GM21619 (cell line): ENCODE results near the gene COG2.
"Not testable (repeated sequence)": the region's sequence is repeated elsewhere in the genome, so short reads cannot be mapped to it uniquely, and the experiment has no call there.

Experiments
- ATAC-seq: cut with Tn5 transposase; IDR thresholded peaks from one replicate; pipeline ENCODE4 v1.9.1; 2021; ENCODE audit not compliant: unreplicated experiment

Gene COG2

DNA sequence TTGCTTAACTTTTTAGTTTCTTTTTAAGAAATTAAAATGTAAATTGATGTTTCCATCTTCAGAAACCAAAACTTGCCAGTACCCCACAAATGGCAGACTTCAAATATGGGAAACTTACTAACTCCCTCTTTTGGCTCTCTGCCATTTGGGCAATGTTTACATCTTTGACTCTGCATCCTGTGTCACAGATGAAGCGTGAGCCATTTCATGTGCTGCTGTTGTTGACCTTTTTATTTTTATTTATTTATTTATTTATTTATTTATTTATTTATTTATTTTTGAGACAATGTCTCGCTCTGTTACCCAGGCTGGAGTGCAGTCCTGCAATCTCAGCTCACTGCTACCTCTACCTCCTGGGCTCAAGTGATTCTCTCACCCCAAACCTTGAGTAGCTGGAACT is 16.0 kb upstream of the COG2 start:
- no peak for ATAC-seq

DNA sequence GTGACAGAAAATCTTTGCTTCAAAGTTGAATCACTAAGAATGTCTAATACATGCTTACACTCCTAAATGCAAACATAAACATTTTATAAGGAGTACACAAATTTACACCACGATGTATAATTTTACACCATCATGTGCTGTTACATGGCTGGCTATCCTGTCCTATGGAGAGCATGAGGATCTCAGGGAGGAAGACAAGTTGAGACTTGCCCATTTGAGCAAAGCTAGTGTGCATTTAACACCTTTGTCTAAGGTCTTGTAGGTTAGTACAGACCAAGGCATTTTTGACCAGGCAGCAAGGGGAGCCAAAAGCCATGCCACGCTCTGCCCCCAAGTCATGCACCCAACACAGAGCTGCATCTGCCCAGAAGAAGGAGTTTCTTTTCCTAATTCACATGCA is 14.5 kb upstream of the COG2 start:
- ATAC-seq, result no peak

DNA sequence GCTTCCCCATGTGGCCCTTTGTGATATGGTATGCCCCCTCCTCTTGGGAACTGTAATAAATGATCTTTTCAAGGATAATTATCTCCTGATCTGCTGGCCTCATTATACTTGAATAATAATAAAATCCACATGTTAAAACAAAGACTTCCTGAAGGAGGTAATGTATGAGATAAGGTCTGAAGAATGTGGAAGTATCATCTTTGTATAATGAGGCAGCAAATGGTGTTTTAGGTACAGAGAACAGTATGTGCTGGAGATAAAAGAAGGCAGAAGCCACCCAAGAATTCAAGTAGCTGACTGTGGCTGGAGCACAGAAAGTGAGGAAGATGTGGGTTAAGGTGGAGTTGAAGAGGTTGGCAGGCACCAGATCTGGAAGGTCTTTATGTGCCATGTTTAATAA is 12.8 kb upstream of the COG2 start:
- no peak for ATAC-seq

DNA sequence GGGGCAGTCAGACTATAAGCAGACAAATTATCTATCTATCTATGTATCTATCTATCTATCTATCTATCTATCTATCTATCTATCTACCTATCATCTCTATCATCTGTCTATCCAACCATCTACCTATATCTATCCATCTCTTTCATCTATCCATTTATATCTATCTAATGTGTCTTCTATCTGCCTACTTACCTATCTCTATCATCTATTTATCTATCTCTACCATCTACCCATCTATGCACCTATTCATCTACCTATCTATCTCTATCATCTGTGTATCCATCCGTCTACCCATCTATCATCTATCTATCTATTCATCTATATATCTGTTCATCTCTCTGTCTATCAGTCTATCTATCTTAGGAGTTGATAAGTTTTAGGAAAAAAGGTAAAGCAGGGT is 10.8 kb upstream of the COG2 start:
- ATAC-seq, result no peak

DNA sequence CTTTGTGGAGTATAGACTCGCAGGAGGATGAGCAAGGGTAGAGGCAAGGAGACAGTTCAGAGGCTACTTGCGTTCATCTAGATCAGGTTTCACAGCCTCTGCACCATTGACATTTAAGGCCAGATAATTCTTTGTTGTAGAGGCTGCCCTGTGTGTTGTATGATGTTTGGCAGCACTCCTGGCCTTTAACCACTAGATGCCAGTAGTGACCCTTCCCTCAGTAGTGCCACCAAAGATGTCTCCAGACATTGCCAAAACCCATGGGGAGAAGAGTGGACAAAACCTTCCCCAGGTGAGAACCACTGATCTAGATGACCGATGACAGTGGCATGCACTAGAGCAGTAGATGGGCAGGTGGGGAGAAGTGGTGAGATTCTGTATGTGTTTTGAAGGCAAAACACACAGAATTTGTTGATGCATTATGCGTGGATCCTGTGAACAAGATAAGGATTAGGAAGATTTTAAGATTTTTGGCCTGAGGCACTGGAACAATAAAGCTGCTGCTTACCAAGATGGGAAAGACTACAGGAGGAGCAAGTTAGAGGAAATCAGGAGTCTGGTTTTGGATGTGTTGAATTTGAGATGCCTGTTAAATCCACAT is 9.9 kb upstream of the COG2 start:
- no peak for ATAC-seq

DNA sequence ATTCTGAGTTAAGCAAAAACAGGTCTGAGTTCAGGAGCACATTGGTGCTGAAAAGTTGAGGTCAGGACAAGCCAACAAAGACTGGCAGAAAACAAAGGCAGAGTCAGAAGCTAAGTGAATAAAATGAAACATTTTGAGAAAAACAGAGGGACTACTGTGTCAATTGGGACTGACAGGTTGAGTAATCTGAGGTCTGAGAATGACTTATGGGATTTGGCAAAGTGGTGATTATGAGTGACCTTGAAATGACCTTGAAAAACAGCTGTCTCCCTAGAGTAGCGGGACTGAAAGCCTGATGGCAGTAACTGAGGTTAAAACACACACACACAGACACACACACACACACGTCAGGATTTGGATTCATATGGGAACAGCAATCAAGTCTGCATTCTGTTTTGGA is 8.8 kb upstream of the COG2 start:
- no peak for ATAC-seq

DNA sequence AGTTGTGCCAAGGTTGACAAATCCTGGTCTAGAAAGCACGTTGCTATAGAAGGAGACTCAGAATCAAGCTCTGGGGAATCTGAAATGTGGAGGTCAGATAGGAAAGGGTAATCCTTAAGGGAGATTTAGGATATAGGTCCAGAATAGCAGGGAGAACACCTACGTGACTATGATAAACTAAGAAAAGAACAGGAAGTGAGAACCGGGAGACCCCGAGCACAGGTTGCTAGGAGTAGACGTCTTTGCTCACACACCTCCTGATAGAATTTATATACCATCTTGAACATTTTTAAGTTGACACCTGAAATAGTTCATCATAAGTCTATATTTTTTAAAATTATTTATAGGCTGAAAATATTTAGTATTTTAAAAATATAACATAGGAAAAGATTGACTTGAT is 7.9 kb upstream of the COG2 start:
- ATAC-seq, result no peak

DNA sequence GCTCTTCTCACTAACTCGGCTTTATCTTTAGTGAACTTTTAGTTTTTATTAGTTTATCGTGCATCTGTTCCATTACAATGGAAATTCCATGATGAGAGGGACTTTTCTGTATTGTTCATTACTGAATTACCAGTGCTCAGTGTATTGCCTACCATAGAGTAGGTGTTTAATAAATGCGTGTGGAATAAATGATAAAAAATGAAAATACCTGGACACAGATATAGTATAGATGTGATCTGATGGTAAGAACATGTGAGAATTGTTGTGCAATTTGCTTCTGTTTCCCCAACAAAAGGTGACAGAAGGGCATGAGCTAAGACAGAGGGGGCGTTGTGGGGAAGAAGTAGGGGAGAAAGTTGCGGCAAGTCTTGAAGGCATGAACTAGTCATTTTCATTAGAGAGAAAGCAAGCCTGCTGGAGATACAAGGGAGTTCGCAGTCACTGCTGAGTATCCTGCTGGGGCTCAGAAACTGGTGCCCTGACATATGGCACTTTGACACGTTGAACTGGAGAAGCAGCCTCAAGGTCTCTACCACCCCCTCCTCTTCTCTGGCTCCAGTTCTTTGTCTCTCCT is 5.6 kb upstream of the COG2 start:
- no peak for ATAC-seq

DNA sequence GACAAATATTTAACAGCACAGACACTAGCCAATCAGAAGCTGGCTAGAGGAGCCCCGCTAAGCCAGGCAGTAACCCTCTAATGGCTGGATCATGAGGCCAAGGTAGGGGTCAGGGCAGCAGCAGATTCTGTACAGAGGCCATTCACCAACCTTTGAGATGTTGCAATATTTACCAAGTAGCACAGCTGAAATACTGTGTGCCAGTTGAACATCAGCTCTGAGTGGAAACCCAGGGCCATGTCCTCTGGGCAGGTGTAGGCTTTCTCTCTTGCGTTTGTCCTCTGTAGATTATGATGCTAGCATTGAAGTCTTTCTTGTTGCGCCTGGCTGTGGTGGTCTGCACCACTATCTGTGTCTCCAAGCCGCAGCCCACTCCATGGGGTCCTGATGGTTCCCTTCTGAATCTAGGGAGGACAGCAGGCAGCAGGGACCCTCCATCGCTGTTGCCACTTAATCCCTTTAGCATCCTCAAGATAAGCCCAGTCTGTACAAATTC is 2.5 kb upstream of the COG2 start:
- ATAC-seq, result no peak

DNA sequence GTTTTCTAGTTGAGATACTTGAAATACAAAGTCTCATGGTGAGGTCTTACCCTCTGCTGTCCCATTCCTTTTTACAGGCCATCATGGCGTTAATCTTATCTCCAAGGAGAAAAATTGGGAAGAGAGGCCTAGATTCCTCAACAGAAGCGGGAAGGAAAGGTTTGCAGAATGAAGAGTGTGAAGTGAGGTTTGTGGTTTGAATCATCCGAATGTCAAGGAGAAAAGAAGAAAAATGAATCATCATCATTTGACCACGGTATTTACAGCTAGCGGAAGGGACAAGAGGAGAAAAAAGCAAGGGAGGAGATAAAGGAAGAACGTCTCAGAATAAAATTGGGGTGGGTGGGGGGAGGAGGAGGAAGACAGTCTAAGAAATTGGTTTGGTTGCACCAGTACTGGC is 935 bp upstream of the COG2 start:
- ATAC-seq, result no peak

DNA sequence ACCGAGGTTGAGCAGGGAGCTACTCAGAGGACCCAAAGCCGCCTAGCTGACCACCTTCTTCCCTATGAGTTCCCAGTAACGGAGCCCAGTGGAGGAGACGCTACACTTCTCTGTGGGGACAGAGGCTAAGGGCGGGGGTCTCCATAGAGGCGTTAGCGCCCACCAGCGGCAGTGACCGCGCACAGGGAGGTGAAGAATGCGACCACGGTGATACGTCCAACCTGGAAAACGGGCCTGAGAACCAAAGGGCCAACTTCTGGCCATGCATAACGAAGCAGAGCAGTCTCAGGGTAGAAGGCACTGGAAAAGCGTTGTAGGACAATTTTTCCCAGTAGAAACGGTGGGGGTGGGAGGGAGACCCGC is 400 bp upstream of the COG2 start:
- peak; percentile 17 for ATAC-seq

DNA sequence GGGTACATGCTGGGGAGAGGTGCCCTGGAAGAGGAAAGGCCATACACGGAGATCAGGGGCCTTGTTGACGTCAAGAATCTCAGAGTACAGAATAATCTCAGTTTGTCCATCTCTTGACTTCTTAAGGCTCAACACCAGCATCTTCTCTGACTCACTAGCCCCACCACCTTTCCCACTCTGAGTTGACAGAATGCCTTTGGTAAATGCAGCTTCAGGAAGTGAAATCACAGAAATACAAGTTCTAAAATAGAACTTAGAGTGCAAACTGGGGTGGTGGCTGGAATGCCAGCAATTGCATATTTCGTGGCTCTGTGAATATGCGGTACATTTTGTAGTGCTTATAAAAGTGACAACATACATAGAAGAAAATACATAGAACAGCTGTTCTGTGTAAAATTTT is 1.6 kb downstream of the COG2 start:
- no peak for ATAC-seq

DNA sequence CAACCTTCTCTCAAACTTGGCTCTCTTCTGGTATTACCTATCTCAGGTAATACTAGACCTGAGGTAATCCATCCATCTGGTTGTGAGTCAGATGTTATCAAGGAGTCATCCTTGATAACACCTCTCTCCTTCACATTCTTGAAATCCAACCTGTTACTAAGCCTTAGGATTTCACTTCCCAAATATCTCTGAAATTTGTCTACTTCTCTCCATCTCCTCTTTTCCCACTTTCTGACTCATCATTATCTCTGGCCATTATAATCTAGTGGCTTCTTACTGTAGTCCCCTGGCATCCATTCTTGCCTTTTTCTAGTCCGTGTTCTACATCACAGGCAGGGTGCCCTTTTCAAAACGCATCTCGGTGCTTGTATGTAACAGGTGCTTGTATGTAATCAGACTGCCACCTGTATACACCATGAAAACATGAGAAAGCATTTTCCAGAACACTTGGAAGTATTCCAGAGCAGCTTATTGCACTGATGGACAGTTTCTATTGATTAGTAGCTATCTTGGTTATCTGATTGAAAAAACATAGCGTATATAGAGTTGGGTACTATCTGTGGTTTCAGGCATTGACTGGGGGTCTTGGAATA is 4.5 kb downstream of the COG2 start:
- ATAC-seq, result no peak

DNA sequence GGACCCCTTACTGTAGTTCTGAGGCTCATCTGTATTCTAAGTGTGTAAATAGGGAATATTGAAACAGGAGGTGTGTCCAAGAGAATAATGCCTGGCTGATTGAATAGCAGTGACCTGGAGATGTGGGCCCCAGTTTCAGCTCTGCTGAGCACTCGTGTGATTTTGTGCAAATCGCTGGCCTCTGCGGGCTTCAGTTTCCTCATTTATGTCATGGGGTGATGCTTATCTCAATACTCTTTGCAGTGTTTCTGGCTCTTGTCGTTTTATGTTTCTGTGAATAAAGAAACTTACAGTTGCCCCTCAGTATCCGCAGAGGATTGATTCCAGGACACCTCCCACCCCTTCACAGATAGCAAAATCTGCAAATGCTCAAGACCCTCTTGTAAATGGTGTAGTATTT is 5.0 kb downstream of the COG2 start:
- ATAC-seq, result no peak

DNA sequence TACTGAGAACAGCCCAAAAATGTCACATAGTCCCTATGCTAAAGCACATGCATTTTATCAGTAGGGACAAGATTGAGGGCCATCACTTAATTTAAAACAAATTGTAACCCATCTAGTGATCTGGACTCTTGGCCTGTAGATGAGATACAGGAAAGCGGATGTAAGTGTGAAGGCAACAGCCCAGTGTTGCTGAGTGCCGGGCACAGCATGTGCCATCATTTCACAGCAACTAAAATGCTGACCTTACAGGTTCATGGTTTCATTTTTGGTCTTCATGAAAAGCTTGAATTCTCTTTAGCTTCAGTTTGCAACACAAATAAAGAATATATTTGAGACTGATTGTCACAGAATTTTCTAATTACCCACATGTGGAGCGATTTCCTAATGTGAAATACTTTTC is 5.8 kb downstream of the COG2 start:
- ATAC-seq, result no peak

DNA sequence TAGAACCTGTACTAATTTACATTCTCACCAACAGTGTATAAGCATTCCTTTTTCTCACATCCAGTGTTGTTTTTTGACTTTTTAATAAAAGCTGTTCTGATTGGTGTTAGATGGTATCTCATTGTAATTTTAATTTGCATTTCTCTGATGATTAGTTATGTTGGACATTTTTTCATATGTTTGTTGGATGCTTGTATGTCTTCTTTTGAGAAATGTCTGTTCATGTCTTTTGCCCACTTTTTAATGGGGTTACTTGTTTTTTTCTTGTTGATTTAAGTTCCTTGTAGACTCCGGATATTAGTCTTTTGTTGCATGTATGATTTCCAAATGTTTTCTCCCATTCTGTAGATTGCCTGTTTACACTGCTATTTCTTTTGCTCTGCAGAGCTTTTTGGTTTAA is 8.0 kb downstream of the COG2 start:
- ATAC-seq, result no peak

DNA sequence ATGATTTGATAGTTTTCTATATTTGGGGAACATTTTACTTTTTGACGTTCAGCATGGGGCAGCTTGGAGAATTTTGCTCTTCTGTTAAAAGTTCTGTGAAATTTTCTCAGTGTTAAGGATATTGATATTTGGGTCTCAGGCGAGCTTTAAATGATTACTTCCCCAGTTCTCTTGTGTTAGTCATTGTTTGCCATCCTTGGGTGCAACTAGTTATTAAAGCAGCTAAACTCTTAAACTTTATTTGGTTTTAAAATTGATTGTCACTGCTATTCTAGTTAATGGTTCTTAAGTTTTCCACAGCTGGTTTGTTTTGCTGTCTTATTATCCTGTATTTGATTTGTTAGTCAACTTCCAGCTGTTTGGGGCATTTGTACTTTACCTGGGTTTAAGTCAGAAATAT is 9.0 kb downstream of the COG2 start:
- ATAC-seq, result no peak

DNA sequence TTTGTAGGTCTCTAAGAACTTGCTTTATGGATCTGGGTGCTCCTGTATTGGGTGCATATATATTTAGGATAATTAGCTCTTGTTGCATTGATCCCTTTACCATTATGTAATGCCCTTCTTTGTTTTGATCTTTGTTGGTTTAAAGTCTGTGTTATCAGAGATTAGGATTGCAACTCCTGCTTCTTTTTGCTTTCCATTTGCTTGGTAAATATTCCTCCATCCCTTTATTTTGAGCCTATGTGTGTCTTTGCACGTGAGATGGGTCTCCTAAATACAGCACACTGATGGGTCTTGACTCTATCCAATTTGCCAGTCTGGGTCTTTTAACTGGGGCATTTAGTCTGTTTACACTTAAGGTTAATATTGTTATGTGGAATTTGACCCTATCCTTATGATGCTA is 14.4 kb downstream of the COG2 start:
- not testable (repeated sequence) for ATAC-seq

DNA sequence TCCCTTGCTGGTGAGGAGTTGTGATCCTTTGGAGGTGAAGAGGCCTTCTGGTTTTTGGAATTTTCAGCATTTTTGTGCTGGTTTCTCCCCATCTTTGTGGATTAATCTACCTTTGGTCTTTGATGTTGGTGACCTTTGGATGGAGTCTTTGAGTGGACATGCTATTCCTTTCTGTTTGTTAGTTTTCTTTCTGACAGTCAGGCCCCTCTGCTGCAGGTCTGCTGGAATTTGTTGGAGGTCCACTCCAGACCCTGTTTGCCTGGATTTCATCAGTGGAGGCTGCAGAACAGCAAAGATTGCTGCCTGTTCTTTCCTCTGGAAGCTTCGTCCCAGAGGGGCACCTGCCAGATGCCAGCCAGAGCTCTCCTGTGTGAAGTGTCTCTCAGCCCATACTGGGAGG is 15.8 kb downstream of the COG2 start:
- not testable (repeated sequence) for ATAC-seq

DNA sequence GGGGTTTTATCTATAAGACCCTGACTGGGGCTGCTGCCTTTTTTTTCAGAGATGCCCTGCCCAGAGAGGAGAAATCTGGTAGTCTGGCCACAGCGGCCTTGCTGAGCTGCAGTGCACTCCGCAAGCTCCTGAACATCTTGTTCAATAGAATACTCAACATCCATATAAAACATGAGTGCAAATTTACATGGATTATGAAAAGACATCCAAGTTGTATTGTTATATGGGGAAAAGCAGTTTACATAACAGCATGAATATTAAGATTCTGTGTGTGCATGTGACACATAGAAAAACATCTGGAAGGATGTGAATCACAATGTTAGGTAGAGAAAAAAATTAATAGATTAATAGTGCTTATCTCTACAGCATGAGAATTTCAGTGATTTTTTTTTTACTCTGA is 16.4 kb downstream of the COG2 start:
- no peak for ATAC-seq

DNA sequence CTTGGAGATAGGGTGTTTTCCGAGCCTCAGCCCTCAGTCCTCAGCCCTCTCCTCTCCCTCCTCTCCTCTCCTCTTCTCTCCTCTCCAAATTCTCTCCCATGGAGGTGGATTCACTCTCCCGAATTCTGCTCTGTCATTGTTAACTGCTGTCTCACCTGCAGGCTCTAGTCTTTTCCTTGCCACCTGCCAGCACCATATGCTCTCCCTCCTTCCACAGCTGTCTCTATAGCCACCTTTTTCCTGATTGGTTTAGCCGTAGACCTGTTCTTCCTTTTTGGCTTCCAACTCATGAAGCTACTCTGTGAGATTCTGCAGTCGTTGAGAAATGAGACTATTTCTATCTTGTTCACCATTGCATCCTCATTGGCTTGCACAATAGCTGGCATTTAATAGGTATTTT is 19.7 kb downstream of the COG2 start:
- no peak for ATAC-seq

DNA sequence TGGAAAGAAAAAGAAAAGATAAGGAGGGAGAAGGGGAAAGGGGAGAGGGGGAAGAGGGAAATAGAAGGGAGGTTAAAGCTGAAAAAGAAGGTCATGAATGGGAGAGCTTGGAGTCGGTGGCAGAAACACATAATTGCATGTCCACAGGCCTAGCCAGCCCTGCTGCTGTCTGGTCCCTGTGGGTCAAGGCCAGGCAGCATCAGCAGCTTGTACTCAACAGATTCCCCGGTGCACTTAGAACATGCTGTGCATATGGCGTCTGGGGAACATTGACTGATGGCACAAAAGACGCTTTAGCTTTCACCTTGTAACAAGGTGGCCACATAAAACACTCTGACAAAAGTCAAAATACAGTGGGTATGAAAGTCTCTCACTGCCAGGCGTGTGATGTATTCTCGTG is 25.9 kb downstream of the COG2 start:
- no peak for ATAC-seq

DNA sequence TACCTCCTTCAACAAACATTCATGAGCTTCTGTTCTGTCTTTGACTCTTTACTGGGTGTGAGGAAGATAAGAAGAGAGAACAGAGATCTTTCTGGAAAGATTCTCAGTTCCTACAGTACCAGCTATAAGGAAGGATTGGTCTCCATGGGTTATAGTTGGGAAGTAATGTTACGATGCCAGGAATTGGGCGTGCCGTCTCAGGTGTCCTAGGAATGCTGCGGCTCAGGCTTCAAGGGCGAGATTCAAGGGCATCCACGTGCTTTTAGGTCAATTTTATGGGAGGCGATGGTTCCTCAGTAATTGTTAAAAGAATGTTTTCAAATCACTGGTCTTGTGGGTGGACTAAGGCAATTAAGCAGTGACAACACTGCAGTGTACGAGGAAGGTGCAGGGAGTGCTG is 27.3 kb downstream of the COG2 start:
- ATAC-seq, result no peak
